Heart left ventricle (tissue), 13 donors: Measurements from ENCODE around the gene VPS26C.

Experiments
- CTCF ChIP-seq, 12 donors: fragments of 200-600 bp; sonication (generic) in 4 of 12; IDR thresholded peaks; one replicate each; pipeline versions ENCODE4 v1.5.0 to v1.8.0; 2018 to 2022; ENCODE audit warnings: antibody characterized with exemption in 12 of 12, mild to moderate bottlenecking in 5 of 12
- POLR2A ChIP-seq, 2 donors: fragments of 450-650 bp; IDR thresholded peaks; one replicate each; pipeline ENCODE4 v1.6.1; 2017; ENCODE audit warnings: antibody characterized with exemption in 2 of 2, mild to moderate bottlenecking in 2 of 2, moderate library complexity in 2 of 2
- donor health status: ischemic (EF 13 %, LVEDD 7.1; RV severe dilation, severe dysfunction).
- donor health status: DM: no; HTN: yes; CAD: no.
- donor health status: DM: no; HTN: no; CAD: no.
- donor health status: ischemic (EF 25% LVEDD 6.9; RV normal size, moderate dysfunction).
- donor health status: ischemic (EF 25% LVEDD 5.7; RV mildly dilated, moderate dysfunction).
- donor health status: ischemic (EF 35%, LVEDD 5.7; RV mildly dilated, moderate dysfunction).
- donor health status: nonischemic (EF 11% LVEDD 7.7; RV severe dilation, severe dysfunction).
- donor health status: DM: yes; HTN: yes; CAD: no.
- donor health status: PGD.
- donor health status: ischemic (EF 29% LVEDD 5.4; RV normal size, mild dysfunction).
- donor health status: nonischemic (EF 23%, LVEDD 6.1; RV moderate dilation, normal function).

- no peak for TF ChIP-seq CTCF (IDR thresholded peaks at IDR 0.05)
- no peak for TF ChIP-seq POLR2A (IDR thresholded peaks at IDR 0.05)
These were observed 30.2 kb upstream of the VPS26C start for GRCh38 chr21:37297364-37297763.
